A549 treated with GW870086 at 1 μM for 4 hours (cell line): ENCODE data around the gene SMTNL1. TPM values are rescaled to one million over a fixed set of nuclear protein-coding genes. Genes with fewer than 3 reads are reported as not detected.

ENCODE experiments used
- total RNA-seq: library from RNA; stranded (reverse); fragments of 200-300 nt; extraction: Qiagen RNA extraction; gene quantifications from 5 replicates; pipeline ENCODE4 v1.2.3, GENCODE V29; 2022; ENCODE audit warnings: low read depth

SMTNL1 gene
- total RNA-seq, result not detected in 5 replicates

DNA sequence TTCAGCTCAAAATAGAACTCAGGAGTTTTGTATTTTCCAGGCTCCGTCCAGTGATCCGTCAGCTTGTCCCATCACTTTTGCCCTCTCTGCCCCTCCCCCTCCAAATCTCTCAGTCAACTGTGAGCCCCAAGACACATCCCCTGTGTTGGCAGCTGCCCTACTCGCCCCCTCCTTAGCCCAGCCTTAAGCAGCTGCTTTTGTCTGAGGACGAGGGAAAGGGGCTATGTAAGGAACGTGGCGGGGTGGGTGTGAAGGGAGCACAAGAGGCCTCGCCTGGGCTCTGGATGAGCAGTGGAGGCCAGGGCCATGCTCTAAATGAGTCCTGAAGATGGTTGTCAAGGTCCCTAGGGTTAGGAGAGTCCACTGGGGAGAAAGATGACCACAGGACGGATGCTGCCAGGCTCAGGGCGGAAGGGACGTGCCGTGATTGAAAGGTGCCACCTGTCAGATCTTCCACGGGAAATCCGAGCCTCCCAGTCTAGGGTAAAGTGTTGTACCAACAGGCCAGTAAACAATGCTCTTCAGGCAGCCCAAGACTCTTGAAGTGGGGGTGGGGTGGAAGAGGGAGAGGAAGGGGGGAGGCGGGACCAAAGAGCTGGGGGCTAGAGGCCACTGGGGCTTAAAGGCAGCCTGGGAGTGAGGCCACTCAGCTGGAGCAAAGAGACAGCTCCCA lies at the start of gene SMTNL1:
SMTNL1 (plus strand) TSS at position 649 of the 673 bp plus-strand sequence. CDS start 5,048 bp downstream, outside the sequence.

DNA sequence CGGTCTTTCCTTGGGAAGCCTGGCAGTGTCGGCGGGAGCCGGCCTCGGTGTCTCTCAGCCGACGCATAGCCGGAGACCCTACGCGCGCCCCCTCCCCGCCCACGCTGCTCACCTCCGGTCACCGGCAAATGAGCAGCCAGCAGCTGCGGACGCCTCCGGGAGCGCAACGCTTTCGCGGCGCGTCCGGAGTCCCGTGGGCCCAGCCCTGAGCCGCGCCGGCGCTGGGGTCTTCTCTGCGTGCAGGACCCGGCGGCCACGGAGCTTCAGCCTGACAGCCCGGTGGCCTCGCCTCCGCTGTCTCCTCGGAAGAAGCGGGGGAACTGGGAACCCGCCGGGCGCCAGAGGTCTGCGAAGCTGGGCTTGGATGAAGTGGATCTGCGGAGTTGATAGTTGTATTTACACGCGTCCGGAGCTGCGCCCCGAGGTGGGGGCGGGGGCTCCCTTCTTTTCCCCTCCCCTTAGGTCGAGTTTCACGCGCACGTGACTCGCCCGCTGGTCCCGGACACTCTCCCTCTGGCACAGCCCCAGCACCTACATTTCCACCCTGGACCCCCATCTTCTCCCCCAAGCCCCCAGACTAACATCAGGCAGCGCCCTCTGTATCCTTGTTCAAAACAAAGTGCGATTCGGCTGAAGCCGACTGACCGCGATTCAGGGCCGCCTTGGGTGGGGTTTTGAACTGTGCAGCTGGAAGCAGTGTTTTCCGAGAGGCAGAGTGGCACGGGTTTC lies 21.9 kb upstream of the SMTNL1 start, which contains the start of gene SLC43A1:
SLC43A1 (minus strand) TSS at position 371 of the 729 bp plus-strand sequence. CDS start 1,591 bp downstream, outside the sequence.

DNA sequence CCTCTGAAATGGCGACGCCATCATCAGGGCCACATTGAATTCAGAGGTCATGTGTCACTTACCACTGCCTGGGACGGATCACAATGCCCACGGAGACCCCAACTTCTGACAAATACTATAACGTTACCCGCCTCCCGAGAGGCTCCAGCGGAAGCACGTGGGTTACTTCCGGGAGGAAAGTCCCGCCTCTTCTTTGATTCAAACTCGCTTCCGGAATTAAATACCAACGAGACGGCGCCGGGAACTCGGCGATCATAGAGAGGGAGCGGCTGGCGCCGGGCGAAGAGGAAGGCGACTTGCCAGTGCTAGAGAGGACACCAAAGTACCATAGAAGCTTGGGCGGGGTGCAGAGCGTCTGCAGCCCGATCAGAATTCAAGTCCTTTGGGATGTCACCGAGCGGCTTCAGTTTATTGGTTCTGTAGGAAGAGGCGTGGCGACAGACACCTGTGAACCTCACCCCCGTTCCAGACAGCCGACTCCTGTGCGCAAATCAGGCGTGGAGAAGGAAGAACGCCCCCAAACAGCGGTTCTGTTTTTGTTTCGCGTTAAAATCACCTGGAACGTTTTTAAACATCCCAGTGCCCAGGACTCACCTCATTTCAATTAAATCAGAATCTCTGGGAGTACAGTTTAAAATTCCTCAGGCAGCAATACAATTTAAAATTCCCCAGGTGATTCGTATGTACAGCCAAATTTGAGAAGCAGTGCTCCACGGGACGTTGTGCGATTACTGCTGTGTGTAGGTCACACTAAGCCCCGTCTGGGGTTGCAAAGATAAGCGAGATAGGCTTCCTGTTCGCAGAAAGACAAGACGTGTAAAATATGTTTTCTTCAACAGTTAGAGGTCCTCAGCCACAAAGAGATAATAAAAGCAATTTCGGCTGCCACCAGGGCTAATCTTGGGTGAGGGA lies 6.5 kb upstream of the SMTNL1 start, which contains the start of gene TIMM10:
TIMM10 (minus strand) TSS at position 159 of the 912 bp plus-strand sequence. CDS start 565 bp downstream, outside the sequence.

GRCh38 chr11:57567515-57568329 lies 30.3 kb downstream of the SMTNL1 start, which contains the start of gene UBE2L6:
Gene UBE2L6, minus strand, starts transcription at chr11:57567672. Its CDS starts 61 bp downstream, at chr11:57567611.

DNA sequence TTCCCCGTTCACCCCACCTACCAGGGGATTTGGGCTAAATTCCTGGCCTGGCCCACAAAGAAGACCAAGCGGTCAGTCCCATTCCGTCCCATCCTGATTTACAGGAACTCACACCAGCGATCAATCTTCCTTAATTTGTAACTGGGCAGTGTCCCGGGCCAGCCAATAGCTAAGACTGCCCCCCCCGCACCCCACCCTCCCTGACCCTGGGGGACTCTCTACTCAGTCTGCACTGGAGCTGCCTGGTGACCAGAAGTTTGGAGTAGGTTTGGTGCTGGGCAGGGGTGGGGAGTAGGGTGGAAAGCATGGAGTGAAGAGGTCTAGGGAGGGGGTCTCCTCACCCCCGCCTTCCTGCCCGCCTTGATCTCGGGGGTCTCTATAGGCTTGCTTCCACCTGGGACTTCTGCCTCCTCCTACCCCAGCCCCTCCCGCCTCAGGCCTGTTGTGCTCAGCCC lies 60.1 kb downstream of the SMTNL1 start, which contains the start of gene SERPING1:
SERPING1 (plus strand) TSS at position 225 of the 455 bp plus-strand sequence. CDS start 586 bp downstream, outside the sequence.

Other genes with a start within 250 kb of the SMTNL1 start
- gene TNKS1BP1, start 212.6 kb upstream of the SMTNL1 start, total RNA-seq, result 71.5 to 93.7 TPM (median 88.7 TPM) in 5 replicates
- 204 to 235 TPM (median 224 TPM) in 5 replicates for gene SSRP1, start 201.7 kb upstream of the SMTNL1 start, total RNA-seq
- 0.08 to 0.17 TPM (median 0.11 TPM) in 4 of 5 replicates, not detected in the other for gene P2RX3, start 199.2 kb upstream of the SMTNL1 start, total RNA-seq
- not detected in 5 replicates for gene PRG3, start 156.4 kb upstream of the SMTNL1 start, total RNA-seq
- not detected in 5 replicates for gene PRG2, start 146.9 kb upstream of the SMTNL1 start, total RNA-seq
- 0.26 to 1.3 TPM (median 0.53 TPM) in 5 replicates for gene SLC43A3, start 110.5 kb upstream of the SMTNL1 start, total RNA-seq
- 50.4 to 95.0 TPM (median 89.7 TPM) in 5 replicates for gene RTN4RL2, start 77.1 kb upstream of the SMTNL1 start, total RNA-seq
- 1.9 to 2.8 TPM (median 2.6 TPM) in 5 replicates for gene SLC43A1, start 21.9 kb upstream of the SMTNL1 start, total RNA-seq
- 141 to 185 TPM (median 160 TPM) in 5 replicates for gene TIMM10, start 6.8 kb upstream of the SMTNL1 start, total RNA-seq
- gene UBE2L6, start 30.1 kb downstream of the SMTNL1 start, total RNA-seq, result 35.0 to 43.1 TPM (median 41.4 TPM) in 5 replicates
- 0.34 to 1.2 TPM (median 0.87 TPM) in 5 replicates for gene SERPING1, start 60.1 kb downstream of the SMTNL1 start, total RNA-seq
- 0.11 to 0.59 TPM (median 0.32 TPM) in 4 of 5 replicates, not detected in the other for gene YPEL4, start 112.3 kb downstream of the SMTNL1 start, total RNA-seq
- gene CLP1, start 120.2 kb downstream of the SMTNL1 start, total RNA-seq, result 25.7 to 31.9 TPM (median 29.2 TPM) in 5 replicates
- gene ZDHHC5, start 130.5 kb downstream of the SMTNL1 start, total RNA-seq, result 68.1 to 74.7 TPM (median 71.7 TPM) in 5 replicates
- 28.4 to 31.4 TPM (median 30.2 TPM) in 5 replicates for gene MED19, start 174.6 kb downstream of the SMTNL1 start, total RNA-seq
- gene TMX2, start 175.0 kb downstream of the SMTNL1 start, total RNA-seq, result 147 to 161 TPM (median 155 TPM) in 5 replicates
- 119 to 155 TPM (median 142 TPM) in 5 replicates for gene SELENOH, start 203.9 kb downstream of the SMTNL1 start, total RNA-seq
- gene BTBD18, start 214.2 kb downstream of the SMTNL1 start, total RNA-seq, result not detected in 5 replicates
- 56.1 to 71.0 TPM (median 67.5 TPM) in 5 replicates for gene CTNND1, start 224.2 kb downstream of the SMTNL1 start, total RNA-seq